DOHH2 (cell line): ENCODE results near the gene CXCR5.
A peak's percentile ranks its signal among the peaks of the same experiment; 100 is the strongest.

ENCODE experiments used
- H3F3A ChIP-seq: fragments of 200-600 bp; sonication (generic), shearing (Covaris generic); 2 replicates; pipeline ENCODE4 v1.6.0; 2016; ENCODE audit warnings: antibody characterized with exemption, mild to moderate bottlenecking; ENCODE audit not compliant: control insufficient read depth, insufficient read depth
- H3K27ac ChIP-seq: fragments of 200-600 bp; sonication (generic); 2 replicates; pipeline ENCODE4 v1.5.1; 2014; ENCODE audit warnings: low read depth, mild to moderate bottlenecking, low read length, moderate library complexity
- H3K27me3 ChIP-seq: fragments of 200-600 bp; sonication (generic); 2 replicates; pipeline ENCODE4 v1.6.1; 2014; ENCODE audit warnings: mild to moderate bottlenecking, low read length, mixed read lengths; ENCODE audit not compliant: control insufficient read depth
- H3K36me3 ChIP-seq: fragments of 200-600 bp; sonication (generic); 2 replicates; pipeline ENCODE4 v1.6.1; 2014; ENCODE audit warnings: mild to moderate bottlenecking, low read length, moderate library complexity, mixed read lengths; ENCODE audit not compliant: control insufficient read depth
- H3K4me1 ChIP-seq: fragments of 200-600 bp; sonication (generic); 2 replicates; pipeline ENCODE4 v1.6.1; 2014; ENCODE audit warnings: mild to moderate bottlenecking, low read length, mixed read lengths; ENCODE audit not compliant: control insufficient read depth
- H3K4me2 ChIP-seq: fragments of 200-600 bp; sonication (generic); 2 replicates; pipeline ENCODE4 v1.6.0; 2014; ENCODE audit warnings: mild to moderate bottlenecking, low read length, moderate library complexity
- H3K4me3 ChIP-seq: fragments of 200-600 bp; sonication (generic); 2 replicates; pipeline ENCODE4 v1.5.1; 2014; ENCODE audit warnings: mild to moderate bottlenecking, low read length, mixed read lengths
- H3K79me2 ChIP-seq: fragments of 200-600 bp; sonication (generic); 2 replicates; pipeline ENCODE4 v1.6.1; 2014; ENCODE audit warnings: mild to moderate bottlenecking, low read length, mixed read lengths; ENCODE audit not compliant: control insufficient read depth
- H3K9me2 ChIP-seq: fragments of 200-600 bp; sonication (generic); replicated peaks from 2 replicates; pipeline ENCODE4 v1.6.1; 2014; ENCODE audit warnings: mild to moderate bottlenecking, low read length, mixed read lengths; ENCODE audit not compliant: control insufficient read depth
- H3K9me3 ChIP-seq: fragments of 200-600 bp; sonication (generic); 2 replicates; pipeline ENCODE4 v1.6.1; 2014; ENCODE audit warnings: antibody characterized with exemption, low read length, mixed read lengths; ENCODE audit not compliant: control insufficient read depth, insufficient read depth
- H4K20me1 ChIP-seq: fragments of 200-600 bp; sonication (generic); 2 replicates; pipeline ENCODE4 v1.6.0; 2014; ENCODE audit warnings: low read depth, mild to moderate bottlenecking, antibody characterized with exemption, low read length, moderate library complexity; ENCODE audit not compliant: control insufficient read depth, insufficient read depth
- EZH2phosphoT487 ChIP-seq: fragments of 200-600 bp; sonication (generic); IDR thresholded peaks from 2 replicates; pipeline ENCODE4 v1.6.1; 2017; ENCODE audit warnings: borderline replicate concordance, mild to moderate bottlenecking, antibody characterized with exemption, low read length, moderate library complexity, mixed read lengths
- TF ChIP-seq, protein P1 (sequence below): fragments of 200-600 bp; sonication (generic); IDR thresholded peaks from one replicate; pipeline ENCODE4 v1.5.1; 2014; ENCODE audit warnings: antibody characterized with exemption, mild to moderate bottlenecking, low read depth, low read length; ENCODE audit not compliant: poor library complexity, severe bottlenecking

Gene CXCR5

DNA sequence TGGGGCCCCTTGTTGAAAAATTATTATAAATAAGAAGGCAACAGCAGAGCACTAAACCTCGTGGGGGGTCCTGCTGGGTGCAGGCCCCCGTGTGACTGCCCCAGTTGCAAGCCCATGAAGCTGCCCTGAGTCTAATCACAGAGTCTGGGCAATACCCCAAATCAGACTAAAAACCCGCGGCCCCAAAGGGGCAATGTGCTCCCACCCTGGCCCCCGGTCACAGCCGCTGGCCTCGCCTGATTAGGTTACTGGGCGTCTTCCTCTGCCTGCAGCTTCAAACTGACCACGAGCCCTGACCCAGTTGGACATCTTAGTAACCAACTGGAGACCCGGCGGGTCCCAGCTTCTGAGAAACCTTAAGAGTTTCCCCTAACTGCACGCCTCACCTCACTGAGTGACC, 1.6 kb downstream of the CXCR5 start:
- Histone ChIP-seq H3K9me3 (no peaks in the 10 kb centered on the region), H3K27me3 (no peaks in the 10 kb centered on the region), H3K4me1 (peaks cover 75% of the 10 kb centered on the region), H4K20me1 (peaks cover 23% of the 10 kb centered on the region; the same call in 1 of the 2 replicates), H3K79me2 (peaks cover 79% of the 10 kb centered on the region), H3K36me3 (peaks cover 65% of the 10 kb centered on the region), H3K4me2 (peak overlapping the region; percentile 99), H3F3A (peaks cover 50% of the 10 kb centered on the region), H3K9me2 (no peaks in the 10 kb centered on the region), H3K27ac (peak overlapping the region; percentile 99), H3K4me3 (peak overlapping the region; percentile 97)
- TF ChIP-seq EZH2phosphoT487: no peak
- TF ChIP-seq, protein P1, sequence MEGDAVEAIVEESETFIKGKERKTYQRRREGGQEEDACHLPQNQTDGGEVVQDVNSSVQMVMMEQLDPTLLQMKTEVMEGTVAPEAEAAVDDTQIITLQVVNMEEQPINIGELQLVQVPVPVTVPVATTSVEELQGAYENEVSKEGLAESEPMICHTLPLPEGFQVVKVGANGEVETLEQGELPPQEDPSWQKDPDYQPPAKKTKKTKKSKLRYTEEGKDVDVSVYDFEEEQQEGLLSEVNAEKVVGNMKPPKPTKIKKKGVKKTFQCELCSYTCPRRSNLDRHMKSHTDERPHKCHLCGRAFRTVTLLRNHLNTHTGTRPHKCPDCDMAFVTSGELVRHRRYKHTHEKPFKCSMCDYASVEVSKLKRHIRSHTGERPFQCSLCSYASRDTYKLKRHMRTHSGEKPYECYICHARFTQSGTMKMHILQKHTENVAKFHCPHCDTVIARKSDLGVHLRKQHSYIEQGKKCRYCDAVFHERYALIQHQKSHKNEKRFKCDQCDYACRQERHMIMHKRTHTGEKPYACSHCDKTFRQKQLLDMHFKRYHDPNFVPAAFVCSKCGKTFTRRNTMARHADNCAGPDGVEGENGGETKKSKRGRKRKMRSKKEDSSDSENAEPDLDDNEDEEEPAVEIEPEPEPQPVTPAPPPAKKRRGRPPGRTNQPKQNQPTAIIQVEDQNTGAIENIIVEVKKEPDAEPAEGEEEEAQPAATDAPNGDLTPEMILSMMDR: no peak

DNA sequence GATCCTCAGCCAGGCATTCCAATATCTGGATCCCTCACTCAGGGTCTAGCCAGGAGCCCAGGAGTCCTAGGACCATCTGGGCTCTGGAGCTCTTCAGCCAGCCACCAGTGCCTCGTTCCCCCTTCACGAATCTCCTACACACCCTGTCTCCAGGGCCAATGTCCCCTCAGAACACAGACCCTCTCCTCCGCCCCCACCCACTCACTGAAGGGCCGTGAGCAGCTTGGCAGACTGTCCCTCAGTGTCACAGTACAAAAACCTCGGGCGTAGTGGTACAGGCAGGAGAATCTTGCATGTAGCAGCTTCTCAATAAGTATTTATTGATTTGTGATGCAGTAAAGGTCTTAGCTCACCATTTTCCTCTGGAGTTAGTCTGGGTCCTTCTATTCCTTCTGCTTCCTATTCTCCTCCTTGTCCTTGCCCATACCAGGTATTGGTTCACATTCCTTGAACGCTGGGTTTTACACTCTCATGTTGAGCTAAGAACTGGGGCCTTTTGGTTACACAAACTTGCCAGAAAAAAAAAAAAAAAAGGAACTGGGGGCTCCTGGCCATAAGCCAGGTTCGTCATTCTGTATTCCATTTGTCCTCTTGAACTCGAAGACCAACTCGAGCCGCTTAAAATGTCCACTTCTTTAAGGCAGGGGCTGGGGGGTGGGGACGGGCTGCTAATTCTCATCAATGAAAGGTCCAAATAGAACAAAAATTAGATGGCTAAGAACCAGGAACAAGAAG, 2.3 kb downstream of the CXCR5 start:
- H3K4me2 ChIP-seq: peak overlapping the region; percentile 99
- H3K36me3 ChIP-seq: peaks cover 72% of the 10 kb centered on the region
- peaks cover 79% of the 10 kb centered on the region for H3K4me1 ChIP-seq
- TF ChIP-seq, protein P1: no peak
- TF ChIP-seq EZH2phosphoT487: no peak
- no peaks in the 10 kb centered on the region for H3K9me2 ChIP-seq
- no peaks in the 10 kb centered on the region for H3K9me3 ChIP-seq
- H3K27ac ChIP-seq: peak overlapping the region; percentile 99
- H3K4me3 ChIP-seq: peak overlapping the region; percentile 97
- peaks cover 86% of the 10 kb centered on the region for H3K79me2 ChIP-seq
- peaks cover 55% of the 10 kb centered on the region for H3F3A ChIP-seq
- H4K20me1 ChIP-seq: peaks cover 23% of the 10 kb centered on the region; the same call in 1 of the 2 replicates
- no peaks in the 10 kb centered on the region for H3K27me3 ChIP-seq

- Histone ChIP-seq H3K27me3 (no peaks in the 10 kb centered on the region), H3K79me2 (peaks cover 90% of the 10 kb centered on the region), H3K36me3 (peaks cover 74% of the 10 kb centered on the region), H3K4me1 (peaks cover 79% of the 10 kb centered on the region), H3F3A (peaks cover 60% of the 10 kb centered on the region), H4K20me1 (peaks cover 23% of the 10 kb centered on the region; the same call in 1 of the 2 replicates), H3K4me2 (peak overlapping the region; percentile 99), H3K4me3 (peak overlapping the region; percentile 97), H3K9me3 (no peaks in the 10 kb centered on the region), H3K27ac (peak overlapping the region; percentile 99), H3K9me2 (no peaks in the 10 kb centered on the region)
- TF ChIP-seq, protein P1: no peak
- no peak for TF ChIP-seq EZH2phosphoT487
Observed at GRCh38 chr11:118886681-118887111, 3.0 kb downstream of the CXCR5 start.
